Parietal lobe (tissue), 1 donor: ENCODE results near the gene C1D. TPM values are rescaled to one million over a fixed set of nuclear protein-coding genes. Genes with fewer than 3 reads are reported as not detected.

Experiments
- total RNA-seq: library from RNA; depleted of rRNA; stranded (reverse); fragments of >200 nt; gene quantifications from one replicate; pipeline ENCODE4 v1.2.3, GENCODE V29; 2014

C1D gene
- 21.9 TPM for total RNA-seq

GRCh38 chr2:68062680-68063387 is at the start of gene C1D:
Gene C1D, minus strand, starts transcription at chr2:68063004. Its CDS starts 15,694 bp downstream, at chr2:68047310.

Other genes starting within 250 kb of the C1D start
- 7.2 TPM for gene PNO1, start 94.9 kb upstream of the C1D start, total RNA-seq
- gene PPP3R1, start 189.5 kb upstream of the C1D start, total RNA-seq, result 59.2 TPM